CD1c-positive myeloid dendritic cell (primary cell): Measurements from ENCODE around the gene SAXO1.

Experiments
- DNase-seq: peaks from one replicate; pipeline ENCODE4 v3.0.0-alpha.2; 2016; ENCODE audit errors: extremely low spot score

SAXO1 gene

GRCh38 chr9:18910916-18911315, 122.1 kb downstream of the SAXO1 start:
- DNase-seq: no peak

GRCh38 chr9:18910435-18910834, 122.6 kb downstream of the SAXO1 start:
- DNase-seq: no peak

- no peak for DNase-seq
Observed at GRCh38 chr9:18909140-18910018, 123.6 kb downstream of the SAXO1 start.

- no peak for DNase-seq
Observed at GRCh38 chr9:18907927-18908625, 124.9 kb downstream of the SAXO1 start.

- no peak for DNase-seq
Observed at GRCh38 chr9:18906656-18907395, 126.2 kb downstream of the SAXO1 start.

- DNase-seq: no peak
Observed at GRCh38 chr9:18905883-18906629, 127.0 kb downstream of the SAXO1 start.

GRCh38 chr9:18905028-18905882, 127.8 kb downstream of the SAXO1 start:
- no peak for DNase-seq

GRCh38 chr9:18903450-18903849, 129.6 kb downstream of the SAXO1 start:
- DNase-seq: no peak

- no peak for DNase-seq
Observed at GRCh38 chr9:18896531-18897179, 136.4 kb downstream of the SAXO1 start.

- no peak for DNase-seq
Observed at GRCh38 chr9:18896004-18896403, 137.0 kb downstream of the SAXO1 start.

GRCh38 chr9:18893491-18893890, 139.5 kb downstream of the SAXO1 start:
- no peak for DNase-seq

GRCh38 chr9:18893046-18893445, 140.0 kb downstream of the SAXO1 start:
- DNase-seq: no peak

GRCh38 chr9:18891946-18892670, 140.9 kb downstream of the SAXO1 start:
- no peak for DNase-seq

- DNase-seq: no peak
Observed at GRCh38 chr9:18890372-18890771, 142.6 kb downstream of the SAXO1 start.

GRCh38 chr9:18889550-18889949, 143.5 kb downstream of the SAXO1 start:
- no peak for DNase-seq

GRCh38 chr9:18888290-18888689, 144.7 kb downstream of the SAXO1 start:
- no peak for DNase-seq

- no peak for DNase-seq
Observed at GRCh38 chr9:18887546-18887945, 145.5 kb downstream of the SAXO1 start.

GRCh38 chr9:18881758-18882157, 151.3 kb downstream of the SAXO1 start:
- DNase-seq: no peak

GRCh38 chr9:18877984-18878383, 155.0 kb downstream of the SAXO1 start:
- no peak for DNase-seq
